NCI-H187 (cell line): ENCODE data around the gene TNXB.
"Not testable (repeated sequence)": the region's sequence is repeated elsewhere in the genome, so short reads cannot be mapped to it uniquely, and the experiment has no call there.

Source experiments
- DNase-seq, 2 experiments: peaks; one replicate each; lab custom pipeline; 2025; lab: John Stamatoyannopoulos, UW

TNXB gene

GRCh38 chr6:32039321-32040274 is 69.5 kb downstream of the TNXB start:
- not testable (repeated sequence) for DNase-seq

- DNase-seq = not testable (repeated sequence)
These were observed 70.3 kb downstream of the TNXB start for GRCh38 chr6:32038878-32039277.

- not testable (repeated sequence) for DNase-seq
These were observed 71.3 kb downstream of the TNXB start, which contains the start of gene CYP21A2 for GRCh38 chr6:32037598-32038524. Gene CYP21A2 (plus strand): TSS chr6:32038415. CDS start chr6:32038423, 8 bp downstream.

- DNase-seq = not testable (repeated sequence)
These were observed 72.0 kb downstream of the TNXB start for GRCh38 chr6:32037136-32037535.

GRCh38 chr6:32035283-32036013 is 73.7 kb downstream of the TNXB start:
- DNase-seq = not testable (repeated sequence)

- not testable (repeated sequence) for DNase-seq
These were observed 79.6 kb downstream of the TNXB start for GRCh38 chr6:32029553-32029952.

GRCh38 chr6:32028631-32029030 is 80.5 kb downstream of the TNXB start:
- not testable (repeated sequence) for DNase-seq

- DNase-seq = not testable (repeated sequence)
These were observed 87.0 kb downstream of the TNXB start for GRCh38 chr6:32022100-32022499.

- not testable (repeated sequence) for DNase-seq
These were observed 94.6 kb downstream of the TNXB start, which contains the start of gene C4B for GRCh38 chr6:32014547-32014946. Gene C4B (plus strand): TSS chr6:32014795. CDS start chr6:32014846, 51 bp downstream.

GRCh38 chr6:32013738-32014137 is 95.4 kb downstream of the TNXB start:
- not testable (repeated sequence) for DNase-seq

- not testable (repeated sequence) for DNase-seq
These were observed 96.1 kb downstream of the TNXB start for GRCh38 chr6:32012941-32013617.

GRCh38 chr6:32010856-32011530 is 98.1 kb downstream of the TNXB start:
- not testable (repeated sequence) for DNase-seq

- DNase-seq = not testable (repeated sequence)
These were observed 99.6 kb downstream of the TNXB start for GRCh38 chr6:32009537-32009936.

GRCh38 chr6:32008616-32009015 is 100.5 kb downstream of the TNXB start:
- not testable (repeated sequence) for DNase-seq

GRCh38 chr6:32008037-32008436 is 101.1 kb downstream of the TNXB start:
- not testable (repeated sequence) for DNase-seq

- DNase-seq = not testable (repeated sequence)
These were observed 102.1 kb downstream of the TNXB start for GRCh38 chr6:32007086-32007485.

GRCh38 chr6:32005991-32006529 is 103.1 kb downstream of the TNXB start:
- DNase-seq = not testable (repeated sequence)

GRCh38 chr6:32005538-32005880 is 103.6 kb downstream of the TNXB start:
- DNase-seq = not testable (repeated sequence)

GRCh38 chr6:32004864-32005537 is 104.1 kb downstream of the TNXB start:
- not testable (repeated sequence) for DNase-seq
